Neuron (in vitro differentiated cells): ENCODE results near the gene SORL1-AS1.
"Not testable (repeated sequence)": the region's sequence is repeated elsewhere in the genome, so short reads cannot be mapped to it uniquely, and the experiment has no call there.

Source experiments
- H2AFZ ChIP-seq: one replicate; pipeline ENCODE4 v1.6.1; 2013; ENCODE audit warnings: low read depth, mild to moderate bottlenecking, inconsistent platforms, low read length, moderate library complexity
- H3K27me3 ChIP-seq: one replicate; pipeline ENCODE4 v1.6.1; 2013; ENCODE audit warnings: low read length; ENCODE audit not compliant: insufficient read depth
- H3K36me3 ChIP-seq: one replicate; pipeline ENCODE4 v1.6.1; 2013; ENCODE audit warnings: low read length; ENCODE audit not compliant: insufficient read depth
- H3K4me1 ChIP-seq: one replicate; pipeline ENCODE4 v1.6.1; 2013; ENCODE audit warnings: low read length; ENCODE audit not compliant: insufficient read depth
- H3K4me3 ChIP-seq: 2 replicates; pipeline ENCODE4 v1.5.1; 2013; ENCODE audit warnings: mild to moderate bottlenecking, low read length, moderate library complexity
- H3K9me3 ChIP-seq: one replicate; pipeline ENCODE4 v1.6.1; 2013; ENCODE audit warnings: low read length

SORL1-AS1 gene

GRCh38 chr11:121410041-121410440 lies 42.7 kb downstream of the SORL1-AS1 start:
- not testable (repeated sequence) for H3K27me3 ChIP-seq, H3K4me3 ChIP-seq, H3K36me3 ChIP-seq

GRCh38 chr11:121408830-121409229 lies 43.9 kb downstream of the SORL1-AS1 start:
- Histone ChIP-seq H3K9me3 (peaks cover 2% of the 10 kb centered on the region), H3K36me3 (no peaks in the 10 kb centered on the region), H2AFZ (no peak overlapping the region), H3K4me1 (peaks cover 20% of the 10 kb centered on the region), H3K4me3 (no peak overlapping the region), H3K27me3 (no peaks in the 10 kb centered on the region)

More at GRCh38 chr11:121410041-121410440, 42.7 kb downstream of the SORL1-AS1 start:
- not testable (repeated sequence) for H2AFZ ChIP-seq, H3K9me3 ChIP-seq
- H3K4me1 ChIP-seq = peaks cover 20% of the 10 kb centered on the region

- no peak overlapping the region for H3K4me3 ChIP-seq
- peaks cover 2% of the 10 kb centered on the region for H3K9me3 ChIP-seq
- H3K36me3 ChIP-seq = no peaks in the 10 kb centered on the region
- peaks cover 20% of the 10 kb centered on the region for H3K4me1 ChIP-seq
- H2AFZ ChIP-seq = peak overlapping the region; percentile 13
- H3K27me3 ChIP-seq = no peaks in the 10 kb centered on the region
Measured at GRCh38 chr11:121406291-121406690, 46.5 kb downstream of the SORL1-AS1 start.

- H3K4me3 ChIP-seq = no peak overlapping the region
Measured at GRCh38 chr11:121405646-121406045, 47.1 kb downstream of the SORL1-AS1 start.

GRCh38 chr11:121394785-121395184 lies 58.0 kb downstream of the SORL1-AS1 start:
- no peaks in the 10 kb centered on the region for H3K9me3 ChIP-seq
- H3K4me3 ChIP-seq = no peak overlapping the region
- H2AFZ ChIP-seq = no peak overlapping the region
- H3K4me1 ChIP-seq = peaks cover 10% of the 10 kb centered on the region
- H3K36me3 ChIP-seq = no peaks in the 10 kb centered on the region
- no peaks in the 10 kb centered on the region for H3K27me3 ChIP-seq

More at GRCh38 chr11:121405646-121406045, 47.1 kb downstream of the SORL1-AS1 start:
- no peaks in the 10 kb centered on the region for H3K36me3 ChIP-seq
- no peak overlapping the region for H2AFZ ChIP-seq
- peaks cover 20% of the 10 kb centered on the region for H3K4me1 ChIP-seq
- no peaks in the 10 kb centered on the region for H3K27me3 ChIP-seq
- H3K9me3 ChIP-seq = peaks cover 2% of the 10 kb centered on the region

GRCh38 chr11:121393855-121394254 lies 58.9 kb downstream of the SORL1-AS1 start:
- H3K4me3 ChIP-seq = no peak overlapping the region
- no peaks in the 10 kb centered on the region for H3K27me3 ChIP-seq
- no peaks in the 10 kb centered on the region for H3K36me3 ChIP-seq

GRCh38 chr11:121391914-121392313 lies 60.9 kb downstream of the SORL1-AS1 start:
- Histone ChIP-seq H3K36me3 (no peaks in the 10 kb centered on the region), H3K4me1 (peaks cover 20% of the 10 kb centered on the region), H3K9me3 (no peaks in the 10 kb centered on the region), H3K4me3 (no peak overlapping the region), H3K27me3 (no peaks in the 10 kb centered on the region), H2AFZ (no peak overlapping the region)

More at GRCh38 chr11:121393855-121394254, 58.9 kb downstream of the SORL1-AS1 start:
- H3K4me1 ChIP-seq = peaks cover 19% of the 10 kb centered on the region
- H2AFZ ChIP-seq = no peak overlapping the region
- no peaks in the 10 kb centered on the region for H3K9me3 ChIP-seq

- H3K4me3 ChIP-seq = peak overlapping the region; percentile 33
- no peaks in the 10 kb centered on the region for H3K9me3 ChIP-seq
- H3K36me3 ChIP-seq = no peaks in the 10 kb centered on the region
- H2AFZ ChIP-seq = peak overlapping the region; percentile 60
- H3K27me3 ChIP-seq = no peaks in the 10 kb centered on the region
- peaks cover 17% of the 10 kb centered on the region for H3K4me1 ChIP-seq
Measured at GRCh38 chr11:121389651-121390050, 63.1 kb downstream of the SORL1-AS1 start.
